PC-9 (cell line): ENCODE results near the gene TSC22D2. TPM values are rescaled to one million over a fixed set of nuclear protein-coding genes. Genes with fewer than 3 reads are reported as not detected.
A peak's percentile ranks its signal among the peaks of the same experiment; 100 is the strongest.

ENCODE experiments used
- BruUV-seq: library from RNA; stranded (reverse); fragments of 400-500 nt; replicated peaks from 2 replicates; lab custom pipeline; 2021; lab: Mats Ljungman, UMichigan
- CTCF ChIA-PET: fragments of 300-600 bp; sonication (Branson Sonifier 250); formaldehyde crosslinking; loops from one replicate; lab custom pipeline; 2022; ENCODE audit warnings: antibody characterized with exemption; lab: Charles Lee
- POLR2A ChIA-PET: fragments of 300-600 bp; sonication (Branson Sonifier 250); formaldehyde crosslinking; loops from one replicate; lab custom pipeline; 2022; ENCODE audit warnings: antibody characterized with exemption; ENCODE audit not compliant: unreplicated experiment; lab: Charles Lee
- DNase-seq, 2 experiments: peaks; one replicate each; pipeline versions ENCODE4 v3.0.0 to v3.0.0-alpha.2; 2015 to 2022; ENCODE audit warnings: mixed read lengths in 1 of 2
- H2AFZ ChIP-seq: fragments of 200-600 bp; sonication (generic); 2 replicates; pipeline ENCODE4 v1.8.1; 2017; ENCODE audit warnings: antibody characterized with exemption
- H3F3A ChIP-seq: fragments of 200-600 bp; sonication (generic); 2 replicates; pipeline ENCODE4 v1.8.1; 2017; ENCODE audit warnings: antibody characterized with exemption, mild to moderate bottlenecking, low read depth; ENCODE audit not compliant: insufficient read depth
- H3K27ac ChIP-seq: fragments of 200-600 bp; sonication (generic); 2 replicates; pipeline ENCODE4 v1.6.1; 2016; ENCODE audit warnings: mixed run types
- H3K27me3 ChIP-seq: fragments of 200-600 bp; sonication (generic); 2 replicates; pipeline ENCODE4 v1.6.1; 2016; ENCODE audit warnings: low read depth, mixed run types; ENCODE audit not compliant: insufficient read depth
- H3K36me3 ChIP-seq: fragments of 200-600 bp; sonication (generic); 2 replicates; pipeline ENCODE4 v1.6.1; 2016; ENCODE audit warnings: low read depth, mixed run types
- H3K4me1 ChIP-seq: fragments of 200-600 bp; sonication (generic); replicated peaks from 2 replicates; pipeline ENCODE4 v1.6.1; 2016; ENCODE audit warnings: mixed run types; ENCODE audit not compliant: insufficient read depth
- H3K4me2 ChIP-seq: fragments of 200-600 bp; sonication (generic); 2 replicates; pipeline ENCODE4 v1.6.1; 2017; ENCODE audit warnings: mixed run types
- H3K4me3 ChIP-seq: fragments of 200-600 bp; sonication (generic); 2 replicates; pipeline ENCODE4 v1.6.1; 2016; ENCODE audit warnings: mixed run types
- H3K79me2 ChIP-seq: fragments of 200-600 bp; sonication (generic); 2 replicates; pipeline ENCODE4 v1.6.1; 2017; ENCODE audit warnings: low read depth, mixed run types
- H3K9me2 ChIP-seq: fragments of 200-600 bp; sonication (generic); 2 replicates; pipeline ENCODE4 v1.8.1; 2017; ENCODE audit warnings: mild to moderate bottlenecking; ENCODE audit not compliant: insufficient read depth
- H3K9me3 ChIP-seq: fragments of 200-600 bp; sonication (generic); 2 replicates; pipeline ENCODE4 v1.8.1; 2016; ENCODE audit warnings: low read depth; ENCODE audit not compliant: insufficient read depth
- H4K20me1 ChIP-seq: fragments of 200-600 bp; sonication (generic); 2 replicates; pipeline ENCODE4 v1.8.1; 2017; ENCODE audit not compliant: insufficient read depth
- CTCF ChIP-seq: fragments of 200-600 bp; sonication (generic); conservative IDR thresholded peaks from 2 replicates; pipeline ENCODE4 v1.6.1; 2017; ENCODE audit warnings: mixed run types, antibody characterized with exemption, mild to moderate bottlenecking, moderate library complexity
- EZH2 ChIP-seq: fragments of 200-600 bp; sonication (generic); IDR thresholded peaks from 2 replicates; pipeline ENCODE4 v1.8.0; 2017; ENCODE audit warnings: antibody characterized with exemption, low read depth
- intact Hi-C: fragments of 100-400 bp; cut with micrococcal nuclease; formaldehyde crosslinking; loops from one replicate; pipeline ENCODE4 v1.10.0; 2022; ENCODE audit not compliant: unreplicated experiment
- total RNA-seq: library from RNA; stranded (reverse); gene quantifications from 2 replicates; pipeline ENCODE4 v1.2.3, GENCODE V29; 2021

TSC22D2 gene
- total RNA-seq, 1 experiment from 2014 or later, result 32.0 TPM

- intact Hi-C loops, result loop anchor here (2.0 kb wide), 1 partner anchor 26 kb away; no protein-coding TSS in a partner anchor
- no peak for TF ChIP-seq EZH2
- no peak for TF ChIP-seq CTCF
- Histone ChIP-seq H3F3A (peaks cover 44% of the 10 kb centered on the region), H3K27me3 (no peaks in the 10 kb centered on the region), H3K9me3 (no peaks in the 10 kb centered on the region), H3K79me2 (peaks cover 94% of the 10 kb centered on the region), H3K4me1 (peaks cover 52% of the 10 kb centered on the region), H3K4me2 (0 out of 2 replicates have a peak overlapping the region, but pooled peaks have one; percentile 29), H4K20me1 (peaks cover 4% of the 10 kb centered on the region; the same call in 1 of the 2 replicates), H3K27ac (0 out of 2 replicates have a peak overlapping the region, but pooled peaks have one; percentile 25), H3K9me2 (no peaks in the 10 kb centered on the region), H3K36me3 (peaks cover 18% of the 10 kb centered on the region; the same call in 1 of the 2 replicates), H2AFZ (no peak overlapping the region), H3K4me3 (no peak overlapping the region)
- CTCF ChIA-PET, result interaction anchor here (1.0 kb wide), 1 partner anchor 15 kb away, joined by 3 read pairs; no protein-coding TSS in a partner anchor
- POLR2A ChIA-PET, result interaction anchor here (0.7 kb wide), 1 partner anchor 36 kb away, joined by 10 read pairs; no protein-coding TSS in a partner anchor
- peak in 1 of 2 experiments; percentile 60 for DNase-seq
- no TSS peak for BruUV-seq
Observed at GRCh38 chr3:150449169-150449721, 41.1 kb downstream of the TSC22D2 start.

- H3F3A ChIP-seq, result peaks cover 47% of the 10 kb centered on the region
- no peaks in the 10 kb centered on the region for H3K9me2 ChIP-seq
- peaks cover 4% of the 10 kb centered on the region; the same call in 1 of the 2 replicates for H4K20me1 ChIP-seq
- peaks cover 52% of the 10 kb centered on the region for H3K4me1 ChIP-seq
- H3K79me2 ChIP-seq, result peaks cover 97% of the 10 kb centered on the region
- ChIA-PET CTCF (no interaction called here), POLR2A (no interaction called here)
- no peak overlapping the region; the same call in 1 of the 2 replicates for H3K27ac ChIP-seq
- TF ChIP-seq EZH2 (no peak), CTCF (no peak)
- no TSS peak for BruUV-seq
- H3K36me3 ChIP-seq, result peaks cover 13% of the 10 kb centered on the region; the same call in 1 of the 2 replicates
- no peaks in the 10 kb centered on the region for H3K27me3 ChIP-seq
- intact Hi-C loops, result no loop called here
- H3K4me2 ChIP-seq, result no peak overlapping the region
- H3K9me3 ChIP-seq, result no peaks in the 10 kb centered on the region
- no peak for DNase-seq
- H3K4me3 ChIP-seq, result no peak overlapping the region
- no peak overlapping the region for H2AFZ ChIP-seq
Observed at GRCh38 chr3:150450916-150451315, 42.8 kb downstream of the TSC22D2 start.

- Histone ChIP-seq H3K4me3 (no peak overlapping the region), H2AFZ (no peak overlapping the region), H3K27me3 (no peaks in the 10 kb centered on the region), H3F3A (peaks cover 42% of the 10 kb centered on the region), H3K79me2 (peaks cover 98% of the 10 kb centered on the region), H3K4me2 (no peak overlapping the region), H3K36me3 (peaks cover 11% of the 10 kb centered on the region; the same call in 1 of the 2 replicates), H3K9me3 (no peaks in the 10 kb centered on the region), H4K20me1 (peaks cover 4% of the 10 kb centered on the region; the same call in 1 of the 2 replicates), H3K27ac (no peak overlapping the region), H3K9me2 (no peaks in the 10 kb centered on the region), H3K4me1 (peaks cover 47% of the 10 kb centered on the region)
- TF ChIP-seq CTCF (no peak), EZH2 (no peak)
- no TSS peak for BruUV-seq
- CTCF ChIA-PET, result no interaction called here
- no peak for DNase-seq
- intact Hi-C loops, result no loop called here
- POLR2A ChIA-PET, result no interaction called here
Observed at GRCh38 chr3:150451329-150452048, 43.4 kb downstream of the TSC22D2 start.
